HG03159 (cell line): ENCODE measurements around the gene GJB5.
"Not testable (repeated sequence)": the region's sequence is repeated elsewhere in the genome, so short reads cannot be mapped to it uniquely, and the experiment has no call there.

Source experiments
- ATAC-seq: cut with Tn5 transposase; IDR thresholded peaks from one replicate; pipeline ENCODE4 v1.9.1; 2021; ENCODE audit warnings: mild to moderate bottlenecking, moderate library complexity; ENCODE audit not compliant: unreplicated experiment

GJB5 gene

DNA sequence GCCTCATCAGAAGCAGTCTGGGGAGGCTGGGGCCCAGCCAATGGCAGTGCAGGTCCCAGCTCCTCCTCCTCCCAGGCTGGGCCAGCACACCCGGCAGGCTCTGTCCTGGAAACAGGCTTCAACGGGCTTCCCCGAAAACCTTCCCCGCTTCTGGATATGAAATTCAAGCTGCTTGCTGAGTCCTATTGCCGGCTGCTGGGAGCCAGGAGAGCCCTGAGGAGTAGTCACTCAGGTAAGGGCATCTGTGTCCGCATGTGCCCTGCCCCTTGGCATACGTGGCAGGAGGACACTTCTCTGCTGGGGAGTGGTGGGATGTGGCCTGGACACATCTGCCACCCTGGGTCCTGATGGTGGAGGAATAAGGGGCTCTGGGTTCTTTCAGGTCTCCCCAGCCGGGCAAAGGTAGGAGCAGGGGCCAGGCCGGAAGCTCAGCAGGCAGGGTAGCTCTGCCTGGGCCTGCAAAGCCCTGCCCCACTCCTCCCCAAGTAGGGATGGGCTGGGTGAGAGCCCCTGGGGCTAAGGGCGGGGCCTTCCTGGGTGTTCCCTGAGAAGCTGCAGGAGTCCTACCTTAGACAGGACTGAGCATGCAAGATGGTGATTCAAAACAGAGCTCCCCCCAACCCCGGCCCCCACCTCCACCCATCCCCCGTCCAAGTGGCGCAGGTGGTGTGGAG lies at the start of gene GJB5:
Gene GJB5 (plus strand): TSS at position 84 of the 674 bp plus-strand sequence. CDS start 2,284 bp downstream, outside the sequence.
- ATAC-seq: no peak

DNA sequence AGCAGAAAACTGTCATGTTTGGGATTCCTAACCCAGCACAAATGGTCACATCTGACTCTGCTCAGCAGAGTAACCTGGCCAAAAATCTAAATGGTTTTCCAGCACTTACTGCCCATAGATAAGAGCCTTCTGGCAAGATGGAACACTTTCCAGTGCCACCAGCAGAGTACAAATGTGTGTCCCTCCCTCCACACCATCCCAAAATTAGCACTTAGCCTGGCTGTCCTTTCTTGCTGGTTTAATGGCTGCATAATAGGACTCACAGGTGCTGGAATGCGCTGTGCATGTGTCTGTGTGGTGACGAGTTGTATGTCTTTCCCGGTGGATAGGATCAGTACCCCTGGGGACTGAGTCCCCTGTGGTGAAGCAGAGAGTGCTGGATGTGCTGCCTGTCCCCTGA lies 49.8 kb upstream of the GJB5 start:
- ATAC-seq: no peak

DNA sequence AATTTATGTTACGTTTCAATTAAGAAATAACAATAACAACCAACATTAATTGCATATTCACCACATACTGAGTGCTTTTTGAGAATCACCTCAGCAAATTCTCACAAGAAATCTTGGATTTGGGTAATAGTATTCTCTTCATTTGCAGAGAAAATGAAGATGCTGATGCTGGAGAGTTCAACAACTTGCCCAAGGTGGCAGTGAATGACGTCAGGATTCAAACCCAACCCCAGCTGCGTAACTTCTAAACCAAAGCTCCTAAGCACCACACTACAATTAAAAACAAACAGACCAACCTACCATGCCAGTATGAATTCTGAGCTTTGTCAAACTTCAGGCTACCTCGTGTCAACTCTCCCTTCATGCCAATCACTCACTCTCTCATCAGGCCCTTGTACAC lies 46.7 kb upstream of the GJB5 start:
- ATAC-seq: no peak

DNA sequence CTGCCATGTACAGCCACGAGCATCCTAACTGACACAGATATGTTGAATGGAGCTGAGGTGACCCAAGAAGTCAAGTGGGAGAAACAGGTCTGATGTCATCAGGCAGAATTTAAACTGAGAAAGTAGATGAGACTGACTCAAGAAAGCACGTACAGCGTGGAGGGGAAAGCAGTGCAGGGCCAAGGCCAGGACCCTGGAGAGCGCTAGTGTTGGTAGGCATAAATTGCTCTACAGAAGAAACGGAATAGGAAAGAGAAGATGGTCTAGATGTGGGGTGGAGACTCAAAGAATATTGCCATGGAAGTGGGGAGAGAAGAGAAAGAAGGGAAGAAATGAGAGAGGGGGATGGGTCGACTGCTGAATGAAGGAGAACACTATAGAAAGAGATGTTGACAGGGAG lies 45.3 kb upstream of the GJB5 start:
- ATAC-seq: no peak

DNA sequence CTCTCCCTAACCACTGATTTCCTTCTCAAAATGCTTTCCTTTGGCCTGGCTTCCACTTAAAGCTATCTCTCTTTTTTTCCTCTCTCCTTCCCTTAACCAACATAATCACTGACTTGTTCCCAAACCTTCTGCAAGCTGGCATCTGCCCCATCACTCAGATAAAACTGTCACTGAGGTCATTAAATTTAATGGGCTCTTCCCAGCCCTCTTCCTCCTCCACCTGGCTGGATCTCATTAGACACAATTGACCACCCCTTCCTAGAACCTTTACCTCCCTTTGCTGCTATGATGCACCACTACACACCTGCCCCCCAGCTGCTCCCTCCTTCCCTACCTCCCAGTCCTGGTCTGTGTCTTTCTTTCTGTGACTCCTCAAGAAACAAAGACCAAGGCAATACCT lies 44.0 kb upstream of the GJB5 start:
- ATAC-seq: no peak

DNA sequence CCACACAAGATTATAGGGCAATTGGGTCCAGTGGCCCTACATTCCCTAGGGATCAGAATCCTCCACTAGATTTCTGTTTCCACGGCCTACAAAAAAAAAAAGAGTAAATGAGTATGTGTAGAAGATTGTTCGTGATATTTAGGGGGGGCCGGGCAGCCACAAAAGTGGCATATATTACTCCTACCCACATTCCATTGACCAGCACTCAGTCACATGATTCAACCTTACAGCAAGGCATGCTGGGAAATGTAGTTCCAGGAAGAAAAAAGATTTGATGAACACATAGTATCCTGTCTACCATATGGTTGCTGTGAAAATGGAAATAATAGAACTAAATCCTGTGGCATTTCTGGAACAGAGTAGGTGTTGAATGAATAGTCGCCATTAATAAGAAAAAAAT lies 43.4 kb upstream of the GJB5 start:
- no peak for ATAC-seq

DNA sequence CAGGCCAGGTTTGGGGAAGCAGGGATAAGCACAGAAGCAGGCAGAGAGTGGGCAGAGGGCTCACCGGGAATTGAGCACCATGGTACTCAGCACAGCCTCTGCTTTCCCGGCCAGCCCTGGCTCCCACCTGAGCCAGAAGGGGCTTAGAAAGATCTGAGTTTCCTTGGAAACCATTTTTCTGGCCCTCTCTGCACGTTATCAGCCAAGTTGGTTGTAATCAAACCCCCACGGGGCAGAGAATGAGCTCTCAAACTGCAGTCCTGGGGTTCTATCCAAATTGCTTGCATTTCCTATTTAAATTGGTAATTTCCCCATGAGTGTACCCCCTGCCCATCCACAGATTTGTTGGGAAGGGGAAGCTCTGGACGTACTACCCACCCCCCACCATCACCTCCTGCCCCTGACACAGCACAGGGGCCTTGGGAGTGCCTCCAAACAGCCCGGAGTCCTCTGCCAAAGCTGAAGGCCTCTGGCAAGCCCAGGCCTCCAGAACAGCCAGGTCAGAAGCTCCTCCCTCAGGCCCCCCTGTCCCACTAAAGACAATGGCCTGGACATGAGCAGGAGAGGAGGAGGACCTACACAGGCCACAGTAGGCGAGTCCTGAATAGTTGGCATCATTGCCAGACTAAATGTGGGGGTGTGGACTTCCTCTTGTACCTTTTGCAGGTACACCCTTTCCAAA lies 42.7 kb upstream of the GJB5 start:
- ATAC-seq: no peak

DNA sequence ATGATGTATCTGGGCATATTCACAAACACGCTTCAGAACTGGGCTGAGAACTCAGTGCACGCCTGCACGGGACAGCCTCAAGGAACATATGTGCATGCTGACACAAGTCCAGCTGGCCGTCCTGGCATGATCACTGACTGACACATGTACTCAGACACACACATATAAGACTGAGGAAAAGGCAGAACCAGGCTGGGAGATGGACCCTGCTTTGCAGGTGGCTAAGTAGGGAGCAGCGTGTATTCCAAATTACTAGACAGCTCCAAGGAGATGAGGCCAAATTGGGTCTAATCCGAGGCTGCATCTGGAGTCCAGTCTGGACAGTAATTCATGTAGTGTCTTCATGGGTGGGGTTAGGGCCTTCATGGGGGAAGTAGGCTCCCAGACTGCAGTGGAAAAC lies 41.4 kb upstream of the GJB5 start:
- ATAC-seq: no peak

DNA sequence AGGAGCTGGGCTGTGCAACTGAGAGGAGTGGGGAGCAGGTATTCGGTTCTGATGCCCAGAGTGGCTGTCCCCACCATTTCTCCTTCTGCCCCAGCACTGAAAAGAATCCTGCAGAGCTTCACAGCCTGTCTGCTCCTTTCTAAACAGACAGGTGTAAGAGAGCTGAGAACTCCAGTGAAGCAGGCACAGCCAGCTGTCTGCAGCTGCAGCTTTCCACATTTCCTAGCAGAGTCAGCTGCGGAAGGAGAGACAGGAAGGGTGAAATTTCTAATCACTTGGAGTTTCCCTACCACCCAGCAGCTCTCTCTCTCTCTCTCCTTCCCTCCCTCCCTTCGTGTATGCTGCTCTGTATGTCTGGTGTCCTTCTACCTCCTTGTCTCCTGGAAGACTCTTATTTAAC lies 40.5 kb upstream of the GJB5 start:
- no peak for ATAC-seq

DNA sequence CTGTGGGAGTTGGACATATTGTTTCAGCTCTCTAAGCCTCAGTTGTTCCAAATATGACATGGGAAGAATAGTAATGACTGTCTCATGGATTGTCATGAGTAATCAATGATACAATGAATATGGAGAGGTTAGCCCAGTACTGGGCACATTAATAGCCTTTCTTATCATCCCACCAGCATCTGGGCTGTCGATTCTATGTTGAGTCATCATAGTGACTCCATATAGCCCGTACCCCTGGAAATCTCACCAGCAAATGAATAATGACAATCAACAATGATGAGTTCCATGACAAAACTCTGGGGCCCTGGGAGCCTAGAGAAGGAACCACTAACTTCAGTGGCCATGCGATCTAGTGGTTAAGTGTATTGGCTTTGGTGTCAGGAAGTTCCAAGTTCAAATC lies 39.7 kb upstream of the GJB5 start:
- no peak for ATAC-seq

DNA sequence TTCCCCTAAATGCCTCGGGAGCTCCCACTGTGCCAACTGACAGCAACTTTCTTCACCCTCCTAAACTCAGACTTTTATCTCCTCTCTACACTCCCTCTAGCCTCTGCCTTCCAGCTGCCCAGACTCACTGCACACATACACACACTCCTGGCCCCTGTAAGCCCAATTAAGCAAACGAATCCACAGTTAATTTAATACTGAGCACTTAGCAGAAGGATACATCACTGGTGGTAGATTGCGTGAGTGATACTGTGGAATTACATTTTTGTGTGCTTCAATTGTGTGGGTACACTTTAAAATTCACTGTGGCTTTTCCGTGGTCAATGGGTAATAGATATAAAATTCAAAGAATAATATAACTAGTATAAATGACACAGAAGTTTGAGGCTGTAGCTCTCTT lies 33.6 kb upstream of the GJB5 start:
- ATAC-seq: no peak

DNA sequence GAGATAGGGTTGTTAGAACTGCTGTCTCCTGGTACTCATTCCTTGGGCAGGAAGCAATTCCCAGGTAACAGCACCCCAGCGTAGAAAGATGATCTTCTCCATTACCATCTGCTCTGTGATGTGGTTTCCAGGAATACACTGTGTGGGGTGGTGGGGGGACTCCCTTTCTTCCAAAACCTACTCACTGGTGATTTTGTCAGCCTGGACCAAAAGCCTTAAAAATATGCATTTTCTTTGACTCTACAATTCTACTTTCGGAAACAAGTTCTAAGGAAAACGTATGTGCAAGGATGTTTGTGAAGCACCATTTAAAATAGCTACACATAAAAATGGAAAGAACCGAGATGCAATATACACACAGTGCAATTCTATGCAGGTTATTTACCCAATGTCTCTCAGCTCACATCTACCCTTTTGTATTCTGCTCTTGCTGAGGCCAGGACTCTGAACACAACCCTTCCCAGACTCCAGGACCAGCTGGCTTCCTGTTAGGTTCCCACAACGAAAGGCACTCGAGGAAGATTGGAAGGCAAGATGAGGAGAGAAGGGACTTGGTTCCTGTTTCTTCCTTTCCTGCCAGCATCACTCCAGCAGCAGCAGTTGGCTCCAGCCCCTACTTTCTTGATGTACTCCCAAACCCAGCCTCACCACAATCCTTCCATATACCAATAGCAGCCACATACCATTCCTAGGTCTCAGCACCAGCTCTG lies 33.0 kb upstream of the GJB5 start:
- no peak for ATAC-seq

DNA sequence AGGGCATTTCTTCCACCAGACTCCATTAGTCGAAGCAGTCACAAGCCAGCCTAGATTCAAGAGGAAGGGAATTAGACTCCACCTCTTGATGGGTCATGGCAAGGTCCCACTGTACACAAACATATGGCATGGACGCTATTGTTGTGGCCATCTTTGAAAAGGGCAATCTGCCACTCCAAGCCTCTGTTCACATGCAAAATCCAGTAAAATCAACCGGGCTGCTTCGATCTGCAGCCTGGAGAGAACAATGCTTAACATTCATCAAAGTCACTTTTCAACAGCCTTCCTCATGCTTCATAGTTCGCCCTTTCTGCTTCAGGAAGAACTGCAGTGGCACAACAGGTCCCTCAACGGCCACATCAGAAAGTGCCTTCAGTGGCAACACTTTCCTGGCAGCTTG lies 28.0 kb upstream of the GJB5 start:
- ATAC-seq: no peak

DNA sequence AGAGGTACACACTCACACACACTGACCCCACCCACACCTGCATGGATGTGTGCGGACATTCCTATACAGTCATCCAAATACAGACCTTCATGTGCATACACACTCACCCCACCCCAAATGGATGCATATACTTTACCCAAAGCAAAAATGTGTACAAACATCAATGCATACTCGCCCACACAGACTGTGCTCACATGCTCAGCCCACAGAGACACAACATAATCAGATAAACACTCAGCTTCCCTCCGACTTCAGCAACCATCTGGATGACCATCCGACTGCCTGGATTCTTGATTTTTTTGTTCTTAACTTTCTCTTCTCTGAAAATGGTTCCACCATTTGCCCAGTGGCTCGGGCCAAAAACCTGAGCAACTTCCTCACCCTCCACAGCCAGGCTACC lies 24.4 kb upstream of the GJB5 start:
- no peak for ATAC-seq

DNA sequence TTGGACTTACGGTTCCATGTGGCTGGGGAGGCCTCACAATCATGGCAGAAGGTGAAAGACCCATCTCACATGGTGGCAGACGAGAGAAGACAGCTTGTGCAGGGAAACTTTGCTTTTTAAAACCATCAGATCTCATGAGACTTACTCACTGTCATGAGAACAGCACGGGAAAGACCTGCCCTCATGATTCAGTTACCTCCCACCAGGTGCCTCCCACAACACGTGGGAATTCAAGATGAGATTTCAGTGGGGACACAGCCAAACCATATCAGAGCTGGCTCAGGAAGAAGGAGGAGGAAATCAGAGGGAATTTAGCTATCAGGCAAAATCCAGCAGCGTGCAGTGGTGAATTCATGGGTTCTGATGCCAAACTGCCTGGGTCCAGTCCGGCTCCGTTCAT lies 22.0 kb upstream of the GJB5 start:
- ATAC-seq: not testable (repeated sequence)

DNA sequence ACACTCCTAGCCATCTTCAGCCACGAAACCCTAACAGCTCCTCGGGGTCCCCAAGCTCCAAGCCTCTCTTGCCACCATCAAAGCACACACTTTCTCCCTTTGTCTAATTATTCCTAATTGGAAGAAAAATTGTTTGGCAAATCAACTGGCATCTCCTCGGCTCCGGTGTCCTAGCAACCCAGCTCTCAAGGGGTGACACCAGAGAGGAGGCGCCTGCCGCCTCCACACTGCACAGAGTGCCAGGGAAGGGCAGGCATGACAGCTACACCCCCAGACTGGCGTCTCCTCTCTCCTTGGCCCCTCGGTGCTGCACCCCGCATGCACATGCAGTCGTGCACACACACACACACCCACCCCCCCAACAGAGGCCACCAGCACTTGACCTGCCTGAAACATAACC lies 18.2 kb upstream of the GJB5 start:
- ATAC-seq: no peak

DNA sequence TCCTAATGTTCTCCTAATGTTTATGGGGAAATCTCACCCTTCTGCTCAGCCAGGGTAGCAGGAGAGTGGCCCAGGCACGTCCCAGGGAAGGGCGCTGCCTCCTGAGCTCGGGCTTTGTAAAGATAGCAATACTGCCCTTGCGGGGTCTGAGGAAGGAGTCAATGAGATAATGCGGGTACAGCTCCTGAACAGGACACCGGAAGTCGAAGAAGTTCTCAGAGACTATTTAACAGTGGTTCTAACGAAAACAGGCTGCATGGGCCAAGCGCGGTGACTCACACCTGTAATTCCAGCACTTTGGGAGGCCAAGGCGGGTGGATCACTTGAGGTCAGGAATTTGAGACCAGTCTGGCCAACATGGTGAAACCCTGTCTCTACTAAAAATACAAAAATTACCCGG lies 17.6 kb upstream of the GJB5 start:
- ATAC-seq: not testable (repeated sequence)

DNA sequence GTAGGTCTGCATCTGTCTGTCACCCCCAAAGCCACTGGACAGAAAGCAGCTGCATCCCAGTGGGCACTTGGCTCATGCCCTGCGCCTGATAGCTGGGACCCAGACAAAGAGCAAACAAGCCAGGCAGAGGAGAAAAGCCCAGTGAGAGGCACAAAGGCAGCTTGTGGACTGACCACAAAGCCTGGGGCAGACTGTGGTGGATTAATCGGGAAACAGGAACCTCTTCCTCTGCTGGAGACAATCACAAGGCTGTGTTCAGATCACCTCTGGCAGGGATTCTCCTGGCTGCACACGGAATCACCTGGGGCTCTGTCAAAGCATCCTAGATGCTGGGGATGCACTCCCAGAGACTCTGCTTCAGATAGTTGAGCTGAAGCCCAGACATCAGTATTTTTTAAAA lies 15.2 kb upstream of the GJB5 start:
- ATAC-seq: no peak

DNA sequence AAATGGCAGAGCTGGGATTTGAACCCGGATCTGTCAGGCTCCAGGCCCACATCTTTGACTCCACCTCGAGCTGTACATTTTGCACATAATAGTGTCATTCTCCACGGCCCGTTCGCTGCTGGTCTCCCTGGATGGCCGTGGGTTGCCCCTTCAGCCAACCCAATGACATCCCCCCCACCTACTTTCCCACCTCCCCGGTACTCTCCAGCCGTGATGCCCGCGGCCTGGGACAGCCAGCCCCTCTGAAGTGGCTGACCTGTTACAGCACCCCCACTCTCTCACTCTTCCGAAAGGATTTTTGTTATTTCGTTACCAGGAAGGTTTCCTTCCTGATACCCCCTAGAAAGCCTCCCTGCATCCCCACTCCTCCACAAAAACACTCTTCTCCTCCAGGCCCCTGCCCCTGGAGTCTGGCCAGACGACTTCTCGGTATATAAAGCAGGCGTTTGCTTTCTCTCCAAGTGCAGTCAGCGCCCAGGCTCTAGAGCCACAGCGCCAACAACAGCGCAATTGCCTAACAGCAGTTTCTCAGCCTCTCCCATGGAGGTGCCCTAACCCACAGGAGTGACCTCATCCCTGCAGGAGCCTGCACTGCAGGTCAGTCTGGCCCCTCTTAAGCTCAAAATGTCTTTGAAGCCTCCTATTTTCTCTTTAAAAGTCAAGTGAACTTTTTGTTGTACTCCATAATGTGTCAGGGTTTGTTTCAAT lies 14.5 kb upstream of the GJB5 start:
- ATAC-seq: no peak

DNA sequence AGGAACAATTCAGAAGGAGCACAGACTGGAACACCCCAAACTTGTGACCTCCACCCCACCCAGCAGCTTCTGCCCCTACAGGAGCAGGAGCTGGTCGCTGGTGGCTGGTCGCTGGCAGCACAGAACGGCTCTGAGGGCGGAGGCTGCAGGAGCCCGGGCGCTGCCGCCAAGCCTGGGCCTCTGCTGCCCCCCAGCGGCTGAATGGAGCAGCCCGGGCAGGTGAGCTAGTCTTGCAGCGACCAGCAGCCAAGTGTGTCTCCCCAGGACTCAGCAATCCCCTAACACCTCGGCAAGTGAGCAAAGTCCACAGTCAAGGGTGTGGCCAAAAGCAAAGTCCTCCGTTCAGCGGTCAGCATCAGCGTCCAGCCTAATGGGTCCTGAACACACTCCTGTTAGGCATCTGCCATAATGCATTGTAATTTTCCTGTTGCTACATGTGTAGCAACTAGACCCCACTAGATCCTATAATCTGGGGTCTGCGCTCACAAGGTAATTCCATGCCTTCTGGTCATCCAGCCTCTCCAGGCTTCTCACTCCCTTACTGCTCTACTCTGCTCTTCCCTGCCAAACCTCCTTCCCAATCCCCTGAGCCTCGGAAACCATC lies 12.1 kb upstream of the GJB5 start:
- ATAC-seq: no peak

DNA sequence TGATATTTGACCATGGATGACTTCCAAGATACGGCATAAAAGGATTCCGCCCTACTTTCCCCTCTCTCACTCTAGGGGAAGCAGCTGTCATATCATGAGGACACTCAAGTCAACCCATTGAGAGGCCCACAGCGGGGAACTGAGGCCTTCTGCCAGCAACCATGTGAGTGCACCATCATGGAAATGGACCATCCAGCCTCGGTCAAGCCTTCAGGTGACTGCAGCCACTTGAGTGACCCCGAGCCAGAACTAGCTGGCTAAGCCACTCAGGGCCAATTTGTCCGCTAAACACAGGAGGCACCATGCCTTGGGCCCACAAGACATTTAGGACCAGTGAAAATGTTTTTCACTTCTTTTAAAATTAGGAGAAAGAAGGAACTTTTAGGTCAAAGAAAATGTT lies 11.1 kb upstream of the GJB5 start:
- no peak for ATAC-seq
